H1 (cell line): ENCODE results near the gene NYAP2. TPM values are rescaled to one million over a fixed set of nuclear protein-coding genes. Genes with fewer than 3 reads are reported as not detected.

ENCODE experiments used
- CTCF ChIA-PET: fragments of 300-600 bp; sonication (Branson Sonifier 250); formaldehyde crosslinking; loops from one replicate; lab custom pipeline; 2021; ENCODE audit not compliant: partially characterized antibody; lab: Charles Lee
- POLR2A ChIA-PET: fragments of 300-600 bp; sonication (Branson Sonifier 250); formaldehyde crosslinking; loops from one replicate; lab custom pipeline; 2021; ENCODE audit warnings: inconsistent platforms; ENCODE audit not compliant: partially characterized antibody; lab: Charles Lee
- DNase-seq, 2 experiments: peaks; one replicate each; pipeline versions ENCODE4 v3.0.0 to v3.0.0-alpha.2; 2010 to 2022; ENCODE audit warnings: low spot score in 2 of 2, low read depth in 1 of 2, mixed read lengths in 1 of 2
- FAIRE-seq: peaks from 2 replicates; lab custom pipeline; 2011; peaks lifted over from hg19 to GRCh38; lab: Jason Lieb, UNC
- H2AFZ ChIP-seq: 2 replicates; pipeline ENCODE4 v1.8.1; 2012; ENCODE audit warnings: low read length, inconsistent platforms
- H2AK5ac ChIP-seq: 2 replicates; pipeline ENCODE4 v1.6.1; 2013; ENCODE audit warnings: low read depth, low read length
- H2BK120ac ChIP-seq: replicated peaks from 2 replicates; pipeline ENCODE3; 2013; ENCODE audit warnings: low read depth, low read length, inconsistent platforms
- H2BK12ac ChIP-seq: 2 replicates; pipeline ENCODE4 v1.6.1; 2013; ENCODE audit warnings: low read depth, low read length
- H2BK15ac ChIP-seq: 2 replicates; pipeline ENCODE4 v1.6.1; 2013; ENCODE audit warnings: low read length
- H2BK20ac ChIP-seq: 2 replicates; pipeline ENCODE4 v1.6.1; 2013; ENCODE audit warnings: low read length
- H2BK5ac ChIP-seq: 2 replicates; pipeline ENCODE4 v1.6.1; 2013; ENCODE audit warnings: low read depth, low read length
- H3K14ac ChIP-seq: 2 replicates; pipeline ENCODE4 v1.6.1; 2013; ENCODE audit warnings: inconsistent platforms; ENCODE audit not compliant: insufficient read length
- H3K18ac ChIP-seq: 2 replicates; pipeline ENCODE4 v1.6.1; 2013; ENCODE audit warnings: low read length; ENCODE audit errors: extremely low read depth
- H3K23ac ChIP-seq: 2 replicates; pipeline ENCODE4 v1.6.1; 2013; ENCODE audit warnings: inconsistent platforms; ENCODE audit not compliant: insufficient read length
- H3K23me2 ChIP-seq: 2 replicates; pipeline ENCODE4 v1.6.1; 2013; ENCODE audit warnings: low read depth, low read length
- H3K27ac ChIP-seq: 2 replicates; pipeline ENCODE4 v1.6.1; 2011; ENCODE audit warnings: low read depth, low read length, inconsistent platforms
- H3K27me3 ChIP-seq, 4 experiments: replicated peaks in 1 of 4; 1 replicate in 1 of 4; 2 replicates in 3 of 4; pipeline versions ENCODE4 v1.6.1 to v1.8.1; 2011 to 2013; ENCODE audit warnings: low read length in 3 of 4, mild to moderate bottlenecking in 3 of 4, inconsistent platforms in 2 of 4, mixed read lengths in 2 of 4, moderate library complexity in 1 of 4; ENCODE audit not compliant: control insufficient read depth in 3 of 4, insufficient read depth in 3 of 4; ENCODE audit errors: extremely low read depth in 1 of 4
- H3K36me3 ChIP-seq, 4 experiments: 2 replicates each; pipeline versions ENCODE4 v1.6.1 to v1.8.1; 2011 to 2013; ENCODE audit warnings: mild to moderate bottlenecking in 4 of 4, low read length in 3 of 4, moderate library complexity in 2 of 4, control low read depth in 1 of 4, inconsistent platforms in 1 of 4; ENCODE audit not compliant: insufficient read depth in 4 of 4, control insufficient read depth in 2 of 4
- H3K4ac ChIP-seq: replicated peaks from 2 replicates; pipeline ENCODE3; 2013; ENCODE audit warnings: low read length, low read depth, mixed read lengths, inconsistent platforms; ENCODE audit not compliant: insufficient read length
- H3K4me1 ChIP-seq, 4 experiments: replicated peaks in 1 of 4; 1 replicate in 1 of 4; 2 replicates in 3 of 4; pipeline versions ENCODE4 v1.6.1 to v1.8.1; 2011 to 2013; ENCODE audit warnings: low read length in 3 of 4, inconsistent platforms in 2 of 4, mixed read lengths in 1 of 4; ENCODE audit not compliant: insufficient read depth in 4 of 4, control insufficient read depth in 3 of 4
- H3K4me2 ChIP-seq, 2 experiments: 2 replicates each; pipeline versions ENCODE4 v1.6.1 to v1.8.1; 2011 to 2013; ENCODE audit warnings: low read depth in 2 of 2, low read length in 2 of 2, control low read depth in 1 of 2, inconsistent platforms in 1 of 2, mild to moderate bottlenecking in 1 of 2; ENCODE audit not compliant: insufficient read depth in 1 of 2
- H3K4me3 ChIP-seq, 4 experiments: fragments of 200-600, 300-600 bp in 1 of 4; sonication (generic), shearing (Covaris generic), sonication (Bioruptor Twin) in 1 of 4; 2 replicates each; pipeline versions ENCODE4 v1.5.1 to v1.8.1; 2011 to 2016; ENCODE audit warnings: low read length in 4 of 4, low read depth in 3 of 4, control low read depth in 2 of 4, inconsistent platforms in 2 of 4, mild to moderate bottlenecking in 2 of 4, mixed read lengths in 1 of 4, moderate library complexity in 1 of 4; ENCODE audit not compliant: insufficient read depth in 2 of 4; ENCODE audit errors: extremely low read depth in 1 of 4
- H3K56ac ChIP-seq: replicated peaks from 2 replicates; pipeline ENCODE3; 2013; ENCODE audit warnings: low read depth, mild to moderate bottlenecking, mixed read lengths, low read length, inconsistent platforms; ENCODE audit not compliant: insufficient read length
- H3K79me1 ChIP-seq: 2 replicates; pipeline ENCODE4 v1.6.1; 2013; ENCODE audit warnings: low read depth, low read length, control low read depth
- H3K79me2 ChIP-seq, 2 experiments: 2 replicates each; pipeline versions ENCODE4 v1.6.1 to v1.8.1; 2012 to 2013; ENCODE audit warnings: low read length in 2 of 2, mild to moderate bottlenecking in 2 of 2, inconsistent platforms in 1 of 2; ENCODE audit not compliant: insufficient read depth in 2 of 2, control insufficient read depth in 1 of 2
- H3K9ac ChIP-seq, 4 experiments: replicated peaks in 1 of 4; 1 replicate in 1 of 4; 2 replicates in 3 of 4; pipeline versions ENCODE4 v1.6.1 to v1.8.1; 2011 to 2013; ENCODE audit warnings: low read depth in 3 of 4, low read length in 3 of 4, control low read depth in 2 of 4, mild to moderate bottlenecking in 2 of 4, moderate library complexity in 2 of 4, inconsistent platforms in 1 of 4; ENCODE audit errors: extremely low read depth in 1 of 4
- H3K9me3 ChIP-seq, 2 experiments: 2 replicates each; pipeline versions ENCODE4 v1.6.1 to v1.8.1; 2012 to 2013; ENCODE audit warnings: mild to moderate bottlenecking in 2 of 2, moderate library complexity in 2 of 2, control low read depth in 1 of 2, inconsistent platforms in 1 of 2, low read depth in 1 of 2, low read length in 1 of 2, mixed read lengths in 1 of 2; ENCODE audit not compliant: insufficient read depth in 2 of 2
- H4K20me1 ChIP-seq, 2 experiments: replicated peaks in 1 of 2; 2 replicates each; pipeline versions ENCODE3 to v1.8.1; 2011 to 2013; ENCODE audit warnings: inconsistent platforms in 2 of 2, low read length in 2 of 2, mild to moderate bottlenecking in 1 of 2; ENCODE audit not compliant: insufficient read depth in 2 of 2, control insufficient read depth in 1 of 2
- H4K5ac ChIP-seq: 2 replicates; pipeline ENCODE4 v1.6.1; 2013; ENCODE audit warnings: low read length, low read depth, mixed read lengths, inconsistent platforms; ENCODE audit not compliant: insufficient read length
- H4K8ac ChIP-seq: 2 replicates; pipeline ENCODE4 v1.8.0; 2013; ENCODE audit warnings: mild to moderate bottlenecking, moderate library complexity, low read length, inconsistent platforms; ENCODE audit not compliant: insufficient read depth; ENCODE audit errors: extremely low read depth
- H4K91ac ChIP-seq: replicated peaks from 2 replicates; pipeline ENCODE3; 2013; ENCODE audit warnings: low read length, mixed read lengths, inconsistent platforms; ENCODE audit not compliant: insufficient read length
- CBX8 ChIP-seq: fragments of 300-800, 300-1000 bp; sonication (generic); IDR thresholded peaks from 2 replicates; pipeline ENCODE4 v1.7.1; 2016; ENCODE audit warnings: low read depth, low read length, borderline replicate concordance
- CHD2 ChIP-seq: IDR thresholded peaks from 2 replicates; pipeline ENCODE4 v1.6.1; 2012; ENCODE audit warnings: low read length, improper control_type of control experiment
- WGBS, 2 experiments: shearing (Covaris generic) in 1 of 2; methylation state at CpG; one replicate each; pipeline versions ENCODE4 v1.1.6 to v1.1.7; 2013 to 2015; ENCODE audit warnings: low lambda C conversion rate in 2 of 2, mixed read lengths in 2 of 2, inconsistent platforms in 1 of 2, low coverage in 1 of 2, missing lambda C conversion rate in 1 of 2; ENCODE audit not compliant: insufficient replicate concordance in 2 of 2, insufficient coverage in 1 of 2, insufficient read length in 1 of 2; ENCODE audit errors: extremely low coverage in 1 of 2, missing lambda C conversion rate in 1 of 2; 5-methylcytosine and 5-hydroxymethylcytosine counted together
- polyA plus RNA-seq, 7 experiments: library from polyadenylated mRNA; depleted of rRNA in 3 of 7; stranded (reverse) in 5 of 7; unstranded in 2 of 7; fragments of >200 nt in 5 of 7; fragments of 200-250 nt in 2 of 7; gene quantifications; 1 replicate in 5 of 7; 2 replicates in 1 of 7; 4 replicates in 1 of 7; pipeline versions ENCODE4 v1.2.1 to v1.2.3, GENCODE V29; 2011 to 2013; ENCODE audit warnings: missing spikeins in 2 of 7, mixed read lengths in 2 of 7
- total RNA-seq: library from RNA; stranded (reverse); fragmentation: NEBNext Ultra II Directional; extraction: Animal tissue kit (Norgen Biotek cat#: 25700); gene quantifications from 2 replicates; pipeline ENCODE4 v1.2.1, GENCODE V29; 2021

The NYAP2 gene
- total and polyA plus RNA-seq, 2 of the 8 experiments (the other 6 are each of a cell fraction or from before 2014, with no cell fraction given): not detected

DNA sequence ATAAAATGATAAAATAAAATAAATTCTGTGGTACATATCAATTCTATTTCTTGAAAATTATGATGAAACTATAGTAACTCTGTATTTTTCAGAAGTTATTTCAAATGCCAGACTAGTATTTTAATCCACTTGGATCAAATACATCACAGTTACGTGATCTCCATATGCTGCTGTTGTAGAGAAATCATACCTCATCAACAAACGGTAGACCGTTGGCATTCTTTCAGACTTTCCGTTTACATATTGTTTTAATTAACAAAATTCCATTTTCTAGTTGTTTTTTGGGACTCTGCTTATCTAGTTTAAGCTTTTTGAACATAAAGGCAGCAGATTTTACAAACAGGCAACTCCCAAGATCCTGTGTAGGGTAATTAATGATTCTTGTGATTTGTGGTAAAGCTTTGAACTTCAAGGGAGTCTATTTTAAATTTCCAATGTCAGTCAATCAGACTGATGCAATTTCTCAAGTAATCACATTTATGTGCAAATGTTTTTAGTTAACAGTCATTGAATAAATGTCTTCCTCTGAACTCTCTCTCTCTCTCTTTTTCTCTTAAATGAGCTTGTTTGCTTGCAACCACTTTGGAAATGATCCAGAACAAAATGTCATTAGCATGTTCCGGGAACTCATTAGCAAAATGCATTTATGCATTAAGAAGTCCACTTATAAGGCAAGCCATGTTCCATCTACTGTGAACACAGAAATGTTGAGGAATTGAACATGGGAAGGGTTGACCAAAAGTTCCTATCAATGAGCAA is 31.8 kb downstream of the NYAP2 start:
- no peak overlapping the region for H2BK120ac ChIP-seq
- no peak overlapping the region for H3K56ac ChIP-seq
- no peaks in the 10 kb centered on the region for H3K79me1 ChIP-seq
- H2AK5ac ChIP-seq: no peak overlapping the region
- no peak overlapping the region for H3K9ac ChIP-seq
- no peak overlapping the region for H3K14ac ChIP-seq
- no peak overlapping the region for H4K5ac ChIP-seq
- no peaks in the 10 kb centered on the region for H3K79me2 ChIP-seq
- CTCF ChIA-PET: interaction anchor here (0.6 to 0.9 kb wide), 5 partner anchors 11 to 1661 kb away, joined by 3 to 4 read pairs (median 3); no protein-coding TSS in a partner anchor
- H4K8ac ChIP-seq: no peak overlapping the region
- peaks cover 0 to 9% (median 1%) of the 10 kb centered on the region in 4 experiments; a peak in 5 of 7 replicates for H3K4me1 ChIP-seq
- no peak for FAIRE-seq
- no peak overlapping the region for H3K4ac ChIP-seq
- no peak overlapping the region for H3K27ac ChIP-seq
- no peak overlapping the region for H2BK15ac ChIP-seq
- no peak overlapping the region for H4K91ac ChIP-seq
- H2BK12ac ChIP-seq: no peak overlapping the region
- H3K18ac ChIP-seq: no peak overlapping the region
- H3K27me3 ChIP-seq: no peaks in the 10 kb centered on the region
- POLR2A ChIA-PET: no interaction called here
- H4K20me1 ChIP-seq: no peaks in the 10 kb centered on the region
- no peaks in the 10 kb centered on the region for H3K23me2 ChIP-seq
- 88% methylated on average over 5 of the region's 5 CpGs; no CpG with 5 or more reads in 1 of the 2 experiments for whole genome bisulfite sequencing, 2 experiments
- H3K4me3 ChIP-seq: no peak overlapping the region
- DNase-seq: no peak
- no peak overlapping the region for H2BK20ac ChIP-seq
- H2BK5ac ChIP-seq: no peak overlapping the region
- H2AFZ ChIP-seq: no peak overlapping the region
- H3K9me3 ChIP-seq: no peaks in the 10 kb centered on the region
- no peak overlapping the region for H3K4me2 ChIP-seq
- no peak overlapping the region for H3K23ac ChIP-seq
- TF ChIP-seq CBX8 (no peak), CHD2 (no peak)
- no peaks in the 10 kb centered on the region for H3K36me3 ChIP-seq
